Astrocyte of the cerebellum (primary cell): ENCODE measurements around the gene MRPL28.

ENCODE experiments used
- DNase-seq: peaks from one replicate; pipeline ENCODE4 v3.0.0-alpha.2; 2011; ENCODE audit warnings: low read depth
- H3K4me3 ChIP-seq: 2 replicates; pipeline ENCODE4 v1.5.1; 2011; ENCODE audit warnings: mild to moderate bottlenecking, low read depth, low read length, moderate library complexity
- CTCF ChIP-seq: IDR thresholded peaks from 2 replicates; pipeline ENCODE4 v1.5.1; 2012; ENCODE audit warnings: low read length, low read depth, moderate library complexity, mild to moderate bottlenecking; ENCODE audit errors: missing control alignments
- in situ Hi-C: cut with HindIII; loops from 2 replicates; pipeline ENCODE4 v1.10.0; 2017; ENCODE audit warnings: low sequenced_read_pairs

The MRPL28 gene

GRCh38 chr16:369275-369865 is 968 bp downstream of the MRPL28 start:
- no peak for TF ChIP-seq CTCF
- DNase-seq = no peak
- in situ Hi-C loops = no loop called here
- H3K4me3 ChIP-seq = peak overlapping the region; percentile 39

GRCh38 chr16:368388-369158 is 1.8 kb downstream of the MRPL28 start:
- DNase-seq = no peak
- in situ Hi-C loops = no loop called here
- H3K4me3 ChIP-seq = no peak overlapping the region
- TF ChIP-seq CTCF = no peak

- no peak for TF ChIP-seq CTCF
- in situ Hi-C loops = no loop called here
These were observed 2.9 kb downstream of the MRPL28 start for GRCh38 chr16:367333-367903.

GRCh38 chr16:366476-366875 is 3.9 kb downstream of the MRPL28 start:
- DNase-seq = no peak
- in situ Hi-C loops = no loop called here
- TF ChIP-seq CTCF = no peak
- no peak overlapping the region for H3K4me3 ChIP-seq

More at GRCh38 chr16:367333-367903, 2.9 kb downstream of the MRPL28 start:
- H3K4me3 ChIP-seq = no peak overlapping the region
- no peak for DNase-seq

- in situ Hi-C loops = loop anchor here (5.0 kb wide), 1 partner anchor 43 kb away; no protein-coding TSS in a partner anchor
- DNase-seq = no peak
- no peak overlapping the region for H3K4me3 ChIP-seq
- TF ChIP-seq CTCF = no peak
These were observed 5.5 kb downstream of the MRPL28 start for GRCh38 chr16:364595-365491.
